HEK293 (cell line): ENCODE results near the gene RHOV.

Experiments used
- CTCF ChIA-PET: fragments of 350-600 bp; formaldehyde crosslinking; extraction: SDS; loops from one replicate; lab custom pipeline; 2021; ENCODE audit warnings: antibody characterized with exemption; lab: Yijun Ruan, JAX
- POLR2A ChIA-PET: fragments of 300-600 bp; formaldehyde crosslinking; extraction: SDS; loops from one replicate; lab custom pipeline; 2020; ENCODE audit warnings: antibody characterized with exemption, inconsistent platforms; lab: Yijun Ruan, JAX
- H3K27ac ChIP-seq: fragments of 200-500 bp; sonication (Bioruptor generic); 2 replicates; pipeline ENCODE4 v1.5.1; 2014; ENCODE audit warnings: low read depth, low read length, control low read depth, inconsistent platforms; ENCODE audit errors: extremely low read depth
- H3K36me3 ChIP-seq, 2 experiments: fragments of 200-500 bp in 1 of 2; sonication (Bioruptor generic) in 1 of 2; 1 replicate in 1 of 2; 2 replicates in 1 of 2; pipeline ENCODE4 v1.5.1; 2014 to 2017; ENCODE audit warnings: inconsistent platforms in 2 of 2, low read length in 2 of 2; ENCODE audit not compliant: control insufficient read depth in 2 of 2, insufficient read depth in 1 of 2
- H3K4me1 ChIP-seq: fragments of 200-500 bp; sonication (Bioruptor generic); 2 replicates; pipeline ENCODE4 v1.5.1; 2014; ENCODE audit warnings: mild to moderate bottlenecking, low read length, inconsistent platforms; ENCODE audit not compliant: control insufficient read depth, insufficient read depth
- H3K4me3 ChIP-seq: 2 replicates; pipeline ENCODE4 v1.5.1; 2011; ENCODE audit warnings: low read depth, mild to moderate bottlenecking, control low read depth, low read length, moderate library complexity
- H3K9me3 ChIP-seq: fragments of 200-500 bp; sonication (Bioruptor generic); 2 replicates; pipeline ENCODE4 v1.5.1; 2014; ENCODE audit warnings: low read depth, low read length, inconsistent platforms; ENCODE audit not compliant: control insufficient read depth, insufficient read depth
- BCL6B ChIP-seq: fragments of 450-650 bp; formaldehyde crosslinking; IDR thresholded peaks from 2 replicates; pipeline ENCODE4 v1.5.1; 2017; ENCODE audit warnings: missing biosample characterization, missing genetic modification characterization
- HOXC10 ChIP-seq: sonication (generic); formaldehyde crosslinking; IDR thresholded peaks from 2 replicates; pipeline ENCODE4 v1.8.1; 2023; ENCODE audit warnings: mild to moderate bottlenecking, missing genetic modification reagents
- INSM2 ChIP-seq: fragments of 450-650 bp; formaldehyde crosslinking; IDR thresholded peaks from 2 replicates; pipeline ENCODE4 v1.5.1; 2016; ENCODE audit warnings: missing biosample characterization, missing genetic modification characterization
- KLF7 ChIP-seq: fragments of 450-650 bp; formaldehyde crosslinking; IDR thresholded peaks from 2 replicates; pipeline ENCODE4 v1.5.1; 2016; ENCODE audit warnings: missing biosample characterization, missing genetic modification characterization, borderline replicate concordance
- KLF8 ChIP-seq: fragments of 450-650 bp; formaldehyde crosslinking; IDR thresholded peaks from 2 replicates; pipeline ENCODE4 v1.5.1; 2016; ENCODE audit warnings: missing biosample characterization, missing genetic modification characterization
- OVOL3 ChIP-seq: fragments of 450-650 bp; formaldehyde crosslinking; IDR thresholded peaks from 2 replicates; pipeline ENCODE4 v1.5.1; 2016; ENCODE audit warnings: missing biosample characterization, missing genetic modification characterization
- SP2 ChIP-seq: fragments of 450-650 bp; formaldehyde crosslinking; IDR thresholded peaks from 2 replicates; pipeline ENCODE4 v1.5.1; 2016; ENCODE audit warnings: missing biosample characterization, missing genetic modification characterization
- YY2 ChIP-seq: fragments of 450-650 bp; formaldehyde crosslinking; IDR thresholded peaks from 2 replicates; pipeline ENCODE4 v1.5.1; 2016; ENCODE audit warnings: missing biosample characterization, missing genetic modification characterization
- ZBTB49 ChIP-seq: fragments of 450-650 bp; formaldehyde crosslinking; IDR thresholded peaks from 2 replicates; pipeline ENCODE4 v1.5.1; 2016; ENCODE audit warnings: missing biosample characterization, missing genetic modification characterization, low read depth
- ZFP41 ChIP-seq: fragments of 450-650 bp; formaldehyde crosslinking; IDR thresholded peaks from 2 replicates; pipeline ENCODE4 v1.5.1; 2016; ENCODE audit warnings: missing biosample characterization, missing genetic modification characterization, borderline replicate concordance
- ZNF155 ChIP-seq: fragments of 450-650 bp; formaldehyde crosslinking; IDR thresholded peaks from 2 replicates; pipeline ENCODE4 v1.5.1; 2016; ENCODE audit warnings: missing biosample characterization, missing genetic modification characterization
- ZNF16 ChIP-seq: fragments of 450-650 bp; formaldehyde crosslinking; IDR thresholded peaks from 2 replicates; pipeline ENCODE4 v1.5.1; 2016; ENCODE audit warnings: low read depth, missing biosample characterization, missing genetic modification characterization
- ZNF221 ChIP-seq: fragments of 450-650 bp; formaldehyde crosslinking; IDR thresholded peaks from 2 replicates; pipeline ENCODE4 v1.5.1; 2017; ENCODE audit warnings: missing biosample characterization, missing genetic modification characterization, borderline replicate concordance
- ZNF404 ChIP-seq: fragments of 450-650 bp; formaldehyde crosslinking; IDR thresholded peaks from 2 replicates; pipeline ENCODE4 v1.5.1; 2017; ENCODE audit warnings: missing biosample characterization, missing genetic modification characterization
- ZNF449 ChIP-seq: fragments of 450-650 bp; formaldehyde crosslinking; IDR thresholded peaks from 2 replicates; pipeline ENCODE4 v1.5.1; 2017; ENCODE audit warnings: missing biosample characterization, mild to moderate bottlenecking, missing genetic modification characterization, moderate library complexity
- ZNF529 ChIP-seq: fragments of 450-650 bp; formaldehyde crosslinking; IDR thresholded peaks from 2 replicates; pipeline ENCODE4 v1.5.1; 2017; ENCODE audit warnings: missing genetic modification characterization, missing biosample characterization; ENCODE audit not compliant: insufficient replicate concordance
- ZNF624 ChIP-seq: fragments of 450-650 bp; formaldehyde crosslinking; IDR thresholded peaks from 2 replicates; pipeline ENCODE4 v1.5.1; 2017; ENCODE audit warnings: missing biosample characterization, missing genetic modification characterization
- ZNF626 ChIP-seq: fragments of 450-650 bp; sonication (Bioruptor Pico); formaldehyde crosslinking; IDR thresholded peaks from 2 replicates; pipeline ENCODE4 v1.5.1; 2018; ENCODE audit warnings: missing biosample characterization, missing genetic modification characterization, inconsistent platforms
- ZNF639 ChIP-seq: fragments of 450-650 bp; formaldehyde crosslinking; IDR thresholded peaks from 2 replicates; pipeline ENCODE4 v1.5.1; 2016; ENCODE audit warnings: missing biosample characterization, missing genetic modification characterization
- ZNF654 ChIP-seq: fragments of 450-650 bp; formaldehyde crosslinking; IDR thresholded peaks from 2 replicates; pipeline ENCODE4 v1.5.1; 2016; ENCODE audit warnings: low read depth, missing biosample characterization, missing genetic modification characterization
- ZNF658 ChIP-seq: fragments of 450-650 bp; formaldehyde crosslinking; IDR thresholded peaks from 2 replicates; pipeline ENCODE4; 2016; ENCODE audit warnings: missing biosample characterization, missing genetic modification characterization
- ZNF660 ChIP-seq: fragments of 450-650 bp; IDR thresholded peaks from 2 replicates; pipeline ENCODE4 v1.5.1; 2018; ENCODE audit warnings: missing biosample characterization, mild to moderate bottlenecking, missing genetic modification characterization
- ZNF701 ChIP-seq: fragments of 450-650 bp; formaldehyde crosslinking; IDR thresholded peaks from 2 replicates; pipeline ENCODE4 v1.5.1; 2016; ENCODE audit warnings: missing biosample characterization, missing genetic modification characterization
- ZNF707 ChIP-seq: fragments of 450-650 bp; formaldehyde crosslinking; IDR thresholded peaks from 2 replicates; pipeline ENCODE4 v1.5.1; 2016; ENCODE audit warnings: missing biosample characterization, missing genetic modification characterization
- ZNF791 ChIP-seq: fragments of 450-650 bp; formaldehyde crosslinking; IDR thresholded peaks from 2 replicates; pipeline ENCODE4 v1.5.1; 2016; ENCODE audit warnings: missing biosample characterization, missing genetic modification characterization

Gene RHOV

GRCh38 chr15:40838756-40839155, 35.3 kb downstream of the RHOV start:
- no peaks in the 10 kb centered on the region for H3K36me3 ChIP-seq
- POLR2A ChIA-PET: interaction anchor here (1.2 kb wide), 1 partner anchor 92 kb away, joined by 4 read pairs; no protein-coding TSS in a partner anchor
- CTCF ChIA-PET: interaction anchor here (0.6 to 1.3 kb wide), 4 partner anchors 19 to 752 kb away, joined by 3 read pairs; no protein-coding TSS in a partner anchor
- H3K4me3 ChIP-seq: no peak overlapping the region
- no peak for TF ChIP-seq INSM2 (tag by site-specific recombination)
- no peak for TF ChIP-seq SP2 (tag by site-specific recombination)
- no peak for TF ChIP-seq ZFP41 (tag by site-specific recombination)
- TF ChIP-seq ZNF660: no peak
- no peak for TF ChIP-seq KLF7 (tag by site-specific recombination)
- no peak for TF ChIP-seq YY2 (tag by site-specific recombination)
- TF ChIP-seq ZNF155 (tag by site-specific recombination): no peak
- TF ChIP-seq, all 188 proteins: peak for 0
- H3K9me3 ChIP-seq: no peaks in the 10 kb centered on the region
- no peak overlapping the region for H3K27ac ChIP-seq
- H3K4me1 ChIP-seq: no peaks in the 10 kb centered on the region

- CTCF ChIA-PET: no interaction called here
- TF ChIP-seq ZNF639 (tag by site-specific recombination) (no peak), ZNF658 (tag by site-specific recombination) (no peak), BCL6B (tag by site-specific recombination) (no peak), ZNF626 (tag by site-specific recombination) (no peak), ZNF221 (tag by site-specific recombination) (no peak), ZNF449 (tag by site-specific recombination) (no peak)
- TF ChIP-seq, all 188 proteins: peak for 0
- H3K4me3 ChIP-seq: no peak overlapping the region
- H3K9me3 ChIP-seq: no peaks in the 10 kb centered on the region
- no peaks in the 10 kb centered on the region for H3K4me1 ChIP-seq
- POLR2A ChIA-PET: interaction anchor here (0.5 kb wide), 1 partner anchor 489 kb away, joined by 7 read pairs; no protein-coding TSS in a partner anchor
- no peaks in the 10 kb centered on the region for H3K36me3 ChIP-seq
- H3K27ac ChIP-seq: no peak overlapping the region
Measured at GRCh38 chr15:40836020-40836419, 38.0 kb downstream of the RHOV start.

GRCh38 chr15:40832903-40833302, 41.1 kb downstream of the RHOV start:
- H3K9me3 ChIP-seq: no peaks in the 10 kb centered on the region
- no peaks in the 10 kb centered on the region for H3K36me3 ChIP-seq
- H3K27ac ChIP-seq: no peak overlapping the region
- H3K4me3 ChIP-seq: no peak overlapping the region
- CTCF ChIA-PET: no interaction called here
- H3K4me1 ChIP-seq: no peaks in the 10 kb centered on the region
- POLR2A ChIA-PET: no interaction called here
- TF ChIP-seq ZNF624 (tag by site-specific recombination): no peak
- TF ChIP-seq ZNF701 (tag by site-specific recombination): no peak
- TF ChIP-seq ZNF707: no peak
- TF ChIP-seq ZNF404 (tag by site-specific recombination): no peak
- TF ChIP-seq ZNF16 (tag by site-specific recombination): no peak
- TF ChIP-seq ZNF791 (tag by site-specific recombination): no peak
- no peak for TF ChIP-seq ZNF654 (tag by site-specific recombination)
- no peak for TF ChIP-seq OVOL3 (tag by site-specific recombination)
- no peak for TF ChIP-seq ZNF529
- no peak for TF ChIP-seq ZBTB49 (tag by site-specific recombination)
- TF ChIP-seq HOXC10 (CRISPR knock-in tag): no peak
- no peak for TF ChIP-seq KLF8 (tag by site-specific recombination)
